WTC11 (cell line): ENCODE data around the gene PIGR. TPM values are rescaled to one million over a fixed set of nuclear protein-coding genes. Genes with fewer than 3 reads are reported as not detected.
A peak's percentile ranks its signal among the peaks of the same experiment; 100 is the strongest.

ENCODE experiments used
- CREB1 ChIP-seq: sonication (generic); formaldehyde crosslinking; IDR thresholded peaks from 2 replicates; pipeline ENCODE4 v1.8.0; 2023; ENCODE audit warnings: mild to moderate bottlenecking, missing genetic modification reagents
- EMX1 ChIP-seq: fragments of 250-450 bp; sonication (Bioruptor Pico); IDR thresholded peaks from 2 replicates; pipeline ENCODE4 v1.8.0; 2021; ENCODE audit warnings: mild to moderate bottlenecking
- ETV6 ChIP-seq: sonication (generic); formaldehyde crosslinking; IDR thresholded peaks from 2 replicates; pipeline ENCODE4 v1.8.1; 2022; ENCODE audit warnings: mild to moderate bottlenecking, missing genetic modification reagents
- GABPB1 ChIP-seq: sonication (generic); formaldehyde crosslinking; IDR thresholded peaks from 2 replicates; pipeline ENCODE4 v1.8.1; 2023; ENCODE audit warnings: mild to moderate bottlenecking, missing genetic modification reagents
- HMGXB4 ChIP-seq: sonication (generic); formaldehyde crosslinking; IDR thresholded peaks from 2 replicates; pipeline ENCODE4 v1.8.1; 2023; ENCODE audit warnings: mild to moderate bottlenecking, moderate library complexity, missing genetic modification reagents
- JAZF1 ChIP-seq: fragments of 250-450 bp; sonication (Bioruptor Pico); IDR thresholded peaks from 2 replicates; pipeline ENCODE4 v1.9.0; 2021; ENCODE audit warnings: moderate library complexity, mild to moderate bottlenecking, inconsistent platforms
- JUN ChIP-seq: sonication (generic); formaldehyde crosslinking; IDR thresholded peaks from 2 replicates; pipeline ENCODE4 v1.8.0; 2023; ENCODE audit warnings: mild to moderate bottlenecking, missing genetic modification reagents
- MXD4 ChIP-seq: fragments of 250-450 bp; sonication (Bioruptor Pico); IDR thresholded peaks from 2 replicates; pipeline ENCODE4 v1.8.0; 2021; ENCODE audit warnings: mild to moderate bottlenecking, moderate library complexity, borderline replicate concordance
- NFATC4 ChIP-seq: fragments of 250-450 bp; sonication (Bioruptor Pico); IDR thresholded peaks from 2 replicates; pipeline ENCODE4 v1.9.0; 2021; ENCODE audit warnings: mild to moderate bottlenecking
- NR2C2 ChIP-seq: sonication (generic); formaldehyde crosslinking; IDR thresholded peaks from 2 replicates; pipeline ENCODE4 v1.8.0; 2022; ENCODE audit warnings: mild to moderate bottlenecking, missing genetic modification reagents
- NR3C1 ChIP-seq: sonication (generic); formaldehyde crosslinking; conservative IDR thresholded peaks from 2 replicates; pipeline ENCODE4 v1.8.1; 2023; ENCODE audit warnings: low read depth, mild to moderate bottlenecking, missing genetic modification reagents
- RELA ChIP-seq: sonication (generic); formaldehyde crosslinking; IDR thresholded peaks from 2 replicates; pipeline ENCODE4 v1.8.1; 2022; ENCODE audit warnings: missing genetic modification reagents, mild to moderate bottlenecking, borderline replicate concordance
- SOX15 ChIP-seq: fragments of 250-450 bp; sonication (Bioruptor Pico); IDR thresholded peaks from 2 replicates; pipeline ENCODE4 v1.9.0; 2021; ENCODE audit warnings: mild to moderate bottlenecking
- STAT6 ChIP-seq: sonication (generic); formaldehyde crosslinking; conservative IDR thresholded peaks from 2 replicates; pipeline ENCODE4 v1.8.1; 2023; ENCODE audit warnings: mild to moderate bottlenecking, low read depth, missing genetic modification reagents, moderate library complexity
- TEAD1 ChIP-seq: sonication (generic); formaldehyde crosslinking; IDR thresholded peaks from 2 replicates; pipeline ENCODE4 v1.8.0; 2022; ENCODE audit warnings: mild to moderate bottlenecking, missing genetic modification reagents
- TEAD4 ChIP-seq: sonication (generic); formaldehyde crosslinking; IDR thresholded peaks from 2 replicates; pipeline ENCODE4 v1.8.0; 2022; ENCODE audit warnings: mild to moderate bottlenecking, missing genetic modification reagents
- USF1 ChIP-seq: sonication (generic); formaldehyde crosslinking; IDR thresholded peaks from 2 replicates; pipeline ENCODE4 v1.8.0; 2022; ENCODE audit warnings: mild to moderate bottlenecking, missing genetic modification reagents
- ZNF263 ChIP-seq: sonication (generic); formaldehyde crosslinking; IDR thresholded peaks from 2 replicates; pipeline ENCODE4 v1.8.1; 2022; ENCODE audit warnings: low read depth, mild to moderate bottlenecking, moderate library complexity, missing genetic modification reagents
- ZNF281 ChIP-seq: sonication (generic); formaldehyde crosslinking; IDR thresholded peaks from 2 replicates; pipeline ENCODE4 v1.8.0; 2023; ENCODE audit warnings: mild to moderate bottlenecking, missing genetic modification reagents
- ZNF396 ChIP-seq: fragments of 250-450 bp; sonication (Bioruptor Pico); IDR thresholded peaks from 2 replicates; pipeline ENCODE4 v1.8.0; 2021; ENCODE audit warnings: mild to moderate bottlenecking, moderate library complexity, borderline replicate concordance
- ZNF532 ChIP-seq: fragments of 250-450 bp; sonication (Bioruptor Pico); IDR thresholded peaks from 2 replicates; pipeline ENCODE4 v1.9.0; 2021; ENCODE audit warnings: mild to moderate bottlenecking, borderline replicate concordance
- total RNA-seq: library from RNA; stranded (reverse); gene quantifications from 3 replicates; pipeline ENCODE4 v1.2.3, GENCODE V29; 2021
- TF ChIP-seq, protein P1 (sequence below): sonication (generic); formaldehyde crosslinking; IDR thresholded peaks from 2 replicates; pipeline ENCODE4 v1.8.1; 2022; ENCODE audit warnings: mild to moderate bottlenecking, moderate library complexity, missing genetic modification reagents
- TF ChIP-seq, protein P2 (sequence below): sonication (generic); formaldehyde crosslinking; IDR thresholded peaks from 2 replicates; pipeline ENCODE4 v1.8.0; 2022; ENCODE audit warnings: mild to moderate bottlenecking, missing genetic modification reagents

The PIGR gene
- total RNA-seq, 1 experiment from 2014 or later, result 1.9 TPM

GRCh38 chr1:206909161-206909882, 36.9 kb downstream of the PIGR start (continued):
- TF ChIP-seq, protein P1, sequence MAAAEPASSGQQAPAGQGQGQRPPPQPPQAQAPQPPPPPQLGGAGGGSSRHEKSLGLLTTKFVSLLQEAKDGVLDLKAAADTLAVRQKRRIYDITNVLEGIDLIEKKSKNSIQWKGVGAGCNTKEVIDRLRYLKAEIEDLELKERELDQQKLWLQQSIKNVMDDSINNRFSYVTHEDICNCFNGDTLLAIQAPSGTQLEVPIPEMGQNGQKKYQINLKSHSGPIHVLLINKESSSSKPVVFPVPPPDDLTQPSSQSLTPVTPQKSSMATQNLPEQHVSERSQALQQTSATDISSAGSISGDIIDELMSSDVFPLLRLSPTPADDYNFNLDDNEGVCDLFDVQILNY (CRISPR knock-in tag), result peak; percentile 82
- TF ChIP-seq USF1 (CRISPR knock-in tag) (no peak), NFATC4 (CRISPR knock-in tag) (no peak), EMX1 (no peak), HMGXB4 (CRISPR knock-in tag) (no peak; the same call in 1 of the 2 replicates), RELA (CRISPR knock-in tag) (0 out of 2 replicates have a peak, but pooled peaks have one; percentile 16), JAZF1 (no peak), ZNF396 (CRISPR knock-in tag) (no peak), ZNF281 (CRISPR knock-in tag) (no peak), MXD4 (CRISPR knock-in tag) (no peak), GABPB1 (CRISPR knock-in tag) (no peak), JUN (no peak), NR3C1 (CRISPR knock-in tag) (no peak), SOX15 (CRISPR knock-in tag) (no peak), TEAD1 (0 out of 2 replicates have a peak, but pooled peaks have one; percentile 25), ZNF263 (CRISPR knock-in tag) (no peak), CREB1 (CRISPR knock-in tag) (no peak), NR2C2 (CRISPR knock-in tag) (no peak), ETV6 (CRISPR knock-in tag) (no peak), ZNF532 (CRISPR knock-in tag) (no peak), TEAD4 (no peak), STAT6 (CRISPR knock-in tag) (no peak)
- TF ChIP-seq, protein P2, sequence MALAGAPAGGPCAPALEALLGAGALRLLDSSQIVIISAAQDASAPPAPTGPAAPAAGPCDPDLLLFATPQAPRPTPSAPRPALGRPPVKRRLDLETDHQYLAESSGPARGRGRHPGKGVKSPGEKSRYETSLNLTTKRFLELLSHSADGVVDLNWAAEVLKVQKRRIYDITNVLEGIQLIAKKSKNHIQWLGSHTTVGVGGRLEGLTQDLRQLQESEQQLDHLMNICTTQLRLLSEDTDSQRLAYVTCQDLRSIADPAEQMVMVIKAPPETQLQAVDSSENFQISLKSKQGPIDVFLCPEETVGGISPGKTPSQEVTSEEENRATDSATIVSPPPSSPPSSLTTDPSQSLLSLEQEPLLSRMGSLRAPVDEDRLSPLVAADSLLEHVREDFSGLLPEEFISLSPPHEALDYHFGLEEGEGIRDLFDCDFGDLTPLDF (CRISPR knock-in tag), result no peak
